HG03460 (cell line): ENCODE results near the gene KRT34.
A peak's percentile ranks its signal among the peaks of the same experiment; 100 is the strongest.
"Not testable (repeated sequence)": the region's sequence is repeated elsewhere in the genome, so short reads cannot be mapped to it uniquely, and the experiment has no call there.

Experiments
- ATAC-seq: cut with Tn5 transposase; IDR thresholded peaks from one replicate; pipeline ENCODE4 v1.9.1; 2021; ENCODE audit not compliant: unreplicated experiment

The KRT34 gene

GRCh38 chr17:41367426-41368075, 14.6 kb downstream of the KRT34 start:
- no peak for ATAC-seq

- ATAC-seq, result no peak
Measured at GRCh38 chr17:41366070-41366469, 16.0 kb downstream of the KRT34 start.

- ATAC-seq, result no peak
Measured at GRCh38 chr17:41363881-41364280, 18.2 kb downstream of the KRT34 start.

DNA sequence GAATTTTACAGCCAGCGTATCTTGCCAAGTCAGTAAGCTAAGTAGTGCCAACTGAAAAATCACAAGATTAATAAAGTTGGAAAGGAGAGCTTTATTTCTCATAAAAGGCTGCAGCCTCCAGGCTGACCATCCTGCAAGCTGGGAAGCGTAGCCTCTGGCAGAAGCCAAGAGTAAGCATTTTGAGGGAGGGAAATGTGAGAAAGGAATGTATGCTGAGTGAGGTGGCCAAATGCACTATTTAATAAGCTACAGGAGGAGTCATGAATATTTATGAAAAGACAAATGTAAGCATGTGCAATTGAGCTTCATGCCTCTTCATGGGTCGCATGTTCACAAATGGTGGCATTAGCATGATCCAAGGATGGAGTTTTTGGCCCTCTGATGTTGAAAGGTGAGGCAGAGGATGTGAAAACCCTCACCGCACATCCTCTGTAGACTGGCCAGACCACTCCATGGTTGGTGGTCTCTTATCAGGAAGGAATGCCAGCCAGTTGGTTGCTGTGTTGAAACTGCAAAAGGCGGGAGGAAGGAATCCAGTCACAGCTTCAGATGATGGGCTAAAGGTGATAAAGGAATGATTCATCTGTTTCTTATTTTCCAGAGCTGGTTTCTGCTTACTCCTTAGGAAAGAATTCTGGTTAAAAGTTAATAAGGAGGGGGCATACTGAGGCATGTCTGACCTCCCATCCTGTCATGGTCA, 21.7 kb downstream of the KRT34 start:
- ATAC-seq, result no peak

DNA sequence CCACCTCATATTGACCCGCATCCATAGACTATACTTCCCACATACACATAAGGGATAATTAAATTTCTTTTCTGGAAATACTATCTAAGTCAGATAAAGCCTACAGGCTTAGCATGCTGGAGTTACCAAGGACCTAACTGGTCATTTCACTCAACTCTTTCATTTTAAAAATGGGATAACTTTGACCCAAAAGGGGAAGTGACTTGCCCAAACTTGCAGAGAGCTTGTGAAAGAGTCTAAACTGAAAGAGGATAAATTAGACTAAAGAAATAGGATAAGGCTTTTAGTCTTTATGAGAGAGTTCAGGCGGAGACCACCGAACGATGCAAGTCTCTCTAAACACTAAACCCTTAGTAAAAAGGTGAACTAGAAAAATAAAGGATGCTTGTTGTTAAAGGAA, 27.6 kb downstream of the KRT34 start:
- ATAC-seq, result no peak

- no peak for ATAC-seq
Measured at GRCh38 chr17:41352597-41353366, 29.3 kb downstream of the KRT34 start.

DNA sequence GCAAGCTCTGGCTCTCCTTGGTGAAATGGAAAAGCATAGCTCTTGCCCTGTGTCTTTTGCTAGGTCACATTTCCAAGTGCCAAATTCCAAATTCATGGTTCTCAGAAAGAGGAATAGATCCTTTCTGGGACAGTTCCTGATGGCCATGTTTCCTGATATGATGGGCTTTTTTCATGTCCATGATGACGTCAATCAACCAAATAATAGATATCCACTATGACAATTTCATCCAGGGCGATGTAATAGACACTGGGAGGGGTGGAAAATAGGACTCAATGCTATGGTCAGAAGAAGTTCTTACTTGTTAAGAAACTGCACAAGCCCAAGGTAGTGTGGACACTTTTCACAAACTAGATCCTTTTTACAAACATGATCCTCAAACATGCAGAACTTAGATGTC, 30.9 kb downstream of the KRT34 start:
- ATAC-seq, result no peak

GRCh38 chr17:41350381-41350878, 31.7 kb downstream of the KRT34 start, which contains the start of gene KRT33A:
KRT33A (minus strand) TSS chr17:41350828; CDS start chr17:41350767, 61 bp downstream.
- not testable (repeated sequence) for ATAC-seq

DNA sequence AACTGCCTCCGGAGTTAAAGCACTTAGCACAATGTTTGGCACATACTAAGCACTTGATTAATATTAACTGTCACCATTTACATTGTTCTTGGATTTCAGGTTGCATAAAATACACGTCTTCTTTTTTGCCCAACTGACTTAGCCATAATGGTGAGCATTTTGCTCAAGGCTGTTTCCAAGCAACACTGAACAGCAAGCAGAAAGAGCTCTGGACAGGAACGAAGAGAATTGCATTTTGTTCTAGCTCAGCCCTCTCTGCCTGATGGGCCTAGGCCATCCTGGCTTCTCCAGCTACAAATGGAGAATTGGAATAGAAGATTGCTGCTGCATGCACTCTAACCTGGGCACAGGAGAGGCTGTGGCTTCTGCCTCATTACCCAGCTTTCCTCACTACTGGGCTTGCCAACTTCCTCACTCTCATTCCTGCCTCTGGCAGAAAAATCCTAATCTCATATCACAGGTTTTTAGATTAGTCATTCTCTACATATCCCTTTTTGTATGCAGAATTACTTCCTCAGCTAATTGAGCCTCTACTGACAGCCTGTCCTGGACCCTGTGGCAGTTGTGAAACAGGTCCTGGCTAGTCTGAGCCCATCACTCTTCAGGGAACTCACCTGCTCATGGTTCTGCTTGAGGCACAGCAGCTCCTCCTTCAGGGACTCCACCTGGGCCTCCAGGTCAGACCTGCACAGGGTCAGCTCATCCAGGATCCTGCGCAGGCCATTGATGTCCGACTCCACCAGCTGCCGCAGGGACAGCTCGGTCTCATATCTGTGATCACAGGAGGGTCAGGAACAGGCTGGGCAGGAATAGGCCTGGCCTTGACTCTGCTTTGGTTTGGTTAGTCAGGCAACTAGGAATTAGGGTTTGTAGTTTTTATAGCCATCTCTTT, 34.0 kb downstream of the KRT34 start:
- ATAC-seq, result no peak

DNA sequence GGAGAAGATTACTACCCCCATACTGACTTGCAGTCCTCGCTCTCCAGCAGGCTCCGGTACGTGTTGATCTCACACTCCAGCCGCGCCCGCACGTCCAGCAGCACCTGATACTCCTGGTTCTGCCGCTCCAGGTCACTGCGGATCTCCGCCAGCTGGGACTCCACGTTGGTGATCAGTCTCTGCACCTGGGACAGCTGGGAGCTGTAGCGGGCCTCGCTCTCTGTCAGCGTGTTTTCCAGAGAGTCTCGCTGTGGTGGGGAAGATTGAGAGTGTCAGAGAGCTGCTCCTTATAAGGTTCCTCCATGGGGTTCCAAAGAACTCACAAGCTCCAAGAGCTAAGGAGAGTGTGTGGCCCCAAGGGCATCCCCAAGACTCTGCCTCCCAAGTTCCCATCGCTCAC, 35.7 kb downstream of the KRT34 start:
- ATAC-seq, result not testable (repeated sequence)

DNA sequence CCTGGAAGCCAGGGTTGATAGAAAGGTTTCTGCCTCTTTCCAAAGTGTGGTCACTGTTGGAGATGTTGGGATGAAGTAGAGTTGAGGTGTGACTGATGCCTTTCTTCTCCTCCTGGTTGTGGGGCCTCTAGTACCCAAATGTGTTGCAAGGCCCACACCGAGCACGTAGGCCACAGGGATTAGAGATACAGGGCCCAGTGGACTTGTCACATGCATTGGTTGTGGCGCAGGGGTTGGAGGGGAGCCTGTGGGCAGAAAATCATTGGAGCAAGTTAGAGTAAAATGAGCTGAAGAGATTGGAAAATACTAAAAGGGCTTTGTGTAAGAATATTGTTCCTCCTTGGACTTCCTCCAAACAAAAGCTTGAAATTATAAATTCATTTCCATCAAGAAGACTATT, 36.1 kb downstream of the KRT34 start:
- ATAC-seq, result no peak

GRCh38 chr17:41343029-41343428, 39.1 kb downstream of the KRT34 start:
- no peak for ATAC-seq

GRCh38 chr17:41340934-41341861, 40.9 kb downstream of the KRT34 start:
- ATAC-seq, result no peak

DNA sequence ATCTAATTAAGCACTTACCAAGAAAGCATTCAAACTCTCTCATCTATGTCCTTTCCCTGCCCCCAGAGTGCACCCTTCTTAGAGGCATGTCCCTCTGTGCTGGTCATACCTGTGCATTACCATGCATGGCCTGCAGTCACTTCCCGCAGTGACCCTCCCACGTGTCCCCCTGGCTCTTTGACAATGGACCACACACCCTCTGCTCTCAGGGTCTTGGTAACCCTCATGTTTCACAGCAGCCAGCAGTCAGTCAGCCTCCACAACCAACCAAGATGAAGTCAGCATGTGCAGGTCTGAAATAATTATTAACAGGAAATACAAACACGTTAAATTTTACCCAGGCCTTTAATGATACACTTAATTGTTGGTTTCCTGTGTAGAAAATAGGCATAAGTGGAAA, 41.6 kb downstream of the KRT34 start:
- ATAC-seq, result peak; percentile 41

- ATAC-seq, result no peak
Measured at GRCh38 chr17:41339571-41340172, 42.4 kb downstream of the KRT34 start.

GRCh38 chr17:41338961-41339485, 43.1 kb downstream of the KRT34 start:
- no peak for ATAC-seq

- no peak for ATAC-seq
Measured at GRCh38 chr17:41335747-41336146, 46.4 kb downstream of the KRT34 start.

DNA sequence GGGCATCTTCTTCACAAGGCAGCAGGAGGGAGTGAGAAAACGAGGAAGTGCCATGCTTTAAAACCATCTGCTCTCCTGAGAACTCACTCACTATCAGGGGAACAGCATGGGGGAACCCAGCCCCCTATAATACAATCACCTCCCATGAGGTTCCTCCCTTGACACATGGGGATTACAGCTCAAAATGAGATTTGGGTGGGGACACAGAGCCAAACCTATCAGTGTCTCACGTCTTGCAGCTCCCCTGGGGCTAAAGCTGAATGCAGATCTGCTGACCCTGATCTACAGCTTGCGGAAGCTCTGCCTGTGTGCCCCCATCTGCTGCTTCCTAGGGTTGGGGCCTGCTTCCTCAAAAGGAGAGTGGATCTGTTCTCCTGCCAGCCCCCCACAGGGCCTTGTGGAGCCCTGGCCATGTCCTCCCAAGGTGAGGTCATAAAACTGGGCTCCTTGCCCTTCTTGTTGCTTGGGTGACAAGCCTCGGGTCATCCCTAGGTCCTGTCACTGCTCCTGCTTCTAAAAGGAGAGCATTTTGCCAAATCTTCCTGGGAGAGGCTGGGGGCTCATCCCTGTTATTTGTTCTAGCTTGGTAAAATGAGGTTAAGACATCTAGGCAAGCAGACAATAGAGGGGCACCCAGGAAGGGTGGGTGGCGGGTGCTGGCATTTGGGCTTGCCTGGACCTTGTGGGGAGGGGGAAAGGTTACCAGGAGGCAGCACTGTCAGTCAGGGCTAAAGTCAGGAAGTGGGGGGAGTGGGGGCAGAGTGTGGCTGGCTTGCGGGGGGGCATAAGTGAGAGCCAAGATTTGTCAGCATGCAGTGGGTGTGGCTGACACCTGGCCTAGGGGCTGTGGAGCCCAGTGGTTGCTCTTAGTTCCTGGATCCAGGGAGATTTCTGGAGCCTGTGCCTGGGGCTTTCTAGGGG, 47.5 kb downstream of the KRT34 start:
- no peak for ATAC-seq
